MM.1S (cell line): Measurements from ENCODE around the gene DDX5.

Experiments used
- DNase-seq: peaks from one replicate; pipeline ENCODE4 v3.0.0-alpha.2; 2015
- H2AFZ ChIP-seq: fragments of 300-600 bp; sonication (generic); 2 replicates; pipeline ENCODE4 v1.6.0; 2016; ENCODE audit warnings: antibody characterized with exemption, low read length
- H3F3A ChIP-seq: fragments of 300-600 bp; sonication (generic); 2 replicates; pipeline ENCODE4 v1.6.1; 2016; ENCODE audit warnings: mild to moderate bottlenecking, antibody characterized with exemption, low read length, moderate library complexity, mixed read lengths; ENCODE audit not compliant: insufficient read depth
- H3K27ac ChIP-seq: fragments of 300-600 bp; sonication (generic); 2 replicates; pipeline ENCODE4 v1.5.1; 2016; ENCODE audit warnings: mild to moderate bottlenecking, low read length
- H3K27me3 ChIP-seq: fragments of 300-600 bp; sonication (generic); replicated peaks from 2 replicates; pipeline ENCODE4 v1.6.0; 2016; ENCODE audit warnings: low read length; ENCODE audit not compliant: insufficient read depth
- H3K36me3 ChIP-seq: fragments of 300-600 bp; sonication (generic); replicated peaks from 2 replicates; pipeline ENCODE4 v1.6.1; 2016; ENCODE audit warnings: mild to moderate bottlenecking, low read length, mixed read lengths; ENCODE audit not compliant: insufficient read depth
- H3K4me1 ChIP-seq: fragments of 300-600 bp; sonication (generic); 2 replicates; pipeline ENCODE4 v1.6.1; 2016; ENCODE audit warnings: low read length, mixed read lengths
- H3K4me2 ChIP-seq: fragments of 300-600 bp; sonication (generic); 2 replicates; pipeline ENCODE4 v1.6.0; 2016; ENCODE audit warnings: low read depth, low read length
- H3K4me3 ChIP-seq: fragments of 300-600 bp; sonication (generic); 2 replicates; pipeline ENCODE4 v1.5.1; 2016; ENCODE audit warnings: low read length, mixed read lengths
- H3K79me2 ChIP-seq: fragments of 300-600 bp; sonication (generic); 2 replicates; pipeline ENCODE4 v1.6.1; 2016; ENCODE audit warnings: mixed run types, low read length, mixed read lengths
- H3K9ac ChIP-seq: fragments of 300-600 bp; sonication (generic); 2 replicates; pipeline ENCODE4 v1.6.1; 2016; ENCODE audit warnings: low read length, mixed read lengths
- H3K9me2 ChIP-seq: fragments of 300-600 bp; sonication (generic); replicated peaks from 2 replicates; pipeline ENCODE4 v1.6.1; 2016; ENCODE audit warnings: mild to moderate bottlenecking, low read length, mixed read lengths; ENCODE audit not compliant: insufficient read depth
- H3K9me3 ChIP-seq: fragments of 300-600 bp; sonication (generic); replicated peaks from 2 replicates; pipeline ENCODE4 v1.6.1; 2016; ENCODE audit warnings: mild to moderate bottlenecking, low read length, mixed read lengths; ENCODE audit not compliant: insufficient read depth
- H4K20me1 ChIP-seq: fragments of 300-600 bp; sonication (generic); 2 replicates; pipeline ENCODE4 v1.6.1; 2016; ENCODE audit warnings: mild to moderate bottlenecking, low read length, moderate library complexity, mixed read lengths; ENCODE audit not compliant: insufficient read depth
- CTCF ChIP-seq: fragments of 300-600 bp; sonication (generic); IDR thresholded peaks from 2 replicates; pipeline ENCODE4 v1.5.1; 2016; ENCODE audit warnings: antibody characterized with exemption, low read length, mixed read lengths
- EZH2 ChIP-seq: fragments of 300-600 bp; sonication (generic); optimal IDR thresholded peaks from 2 replicates; pipeline ENCODE3; 2017; ENCODE audit warnings: low read depth, mild to moderate bottlenecking, antibody characterized with exemption, low read length, mixed read lengths
- EZH2phosphoT487 ChIP-seq: fragments of 300-600 bp; sonication (generic); IDR thresholded peaks from 2 replicates; pipeline ENCODE4 v1.6.1; 2018; ENCODE audit warnings: antibody characterized with exemption, low read length

DDX5 gene

GRCh38 chr17:64504769-64505339, 1.2 kb downstream of the DDX5 start:
- Histone ChIP-seq H3F3A (peaks cover 55% of the 10 kb centered on the region), H3K4me1 (peaks cover 41% of the 10 kb centered on the region)

GRCh38 chr17:64503821-64504768, 2.0 kb downstream of the DDX5 start:
- Histone ChIP-seq H3K4me3 (peak overlapping the region; percentile 98), H3K27ac (no peak overlapping the region), H3K27me3 (no peaks in the 10 kb centered on the region), H3K4me2 (peak overlapping the region; percentile 88), H3K36me3 (peaks cover 45% of the 10 kb centered on the region), H3K4me1 (peaks cover 43% of the 10 kb centered on the region), H3F3A (peaks cover 62% of the 10 kb centered on the region), H3K9ac (peak overlapping the region; percentile 99; the same call in 1 of the 2 replicates), H3K9me3 (no peaks in the 10 kb centered on the region), H3K9me2 (no peaks in the 10 kb centered on the region), H4K20me1 (peaks cover 48% of the 10 kb centered on the region), H2AFZ (no peak overlapping the region), H3K79me2 (peaks cover 88% of the 10 kb centered on the region)
- TF ChIP-seq CTCF (no peak), EZH2phosphoT487 (no peak), EZH2 (no peak)
- no peak for DNase-seq

More at GRCh38 chr17:64504769-64505339, 1.2 kb downstream of the DDX5 start:
- H3K4me3 ChIP-seq = peak overlapping the region; percentile 98
- H3K79me2 ChIP-seq = peaks cover 90% of the 10 kb centered on the region
- H2AFZ ChIP-seq = no peak overlapping the region
- H3K9ac ChIP-seq = peak overlapping the region; percentile 99; the same call in 1 of the 2 replicates
- no peaks in the 10 kb centered on the region for H3K27me3 ChIP-seq
- no peak for DNase-seq
- no peak overlapping the region for H3K27ac ChIP-seq
- TF ChIP-seq CTCF (no peak), EZH2phosphoT487 (no peak), EZH2 (no peak)
- H3K9me2 ChIP-seq = no peaks in the 10 kb centered on the region
- H4K20me1 ChIP-seq = peaks cover 44% of the 10 kb centered on the region
- H3K9me3 ChIP-seq = no peaks in the 10 kb centered on the region
- H3K36me3 ChIP-seq = peaks cover 45% of the 10 kb centered on the region
- peak overlapping the region; percentile 88 for H3K4me2 ChIP-seq

- H3K27me3 ChIP-seq = no peaks in the 10 kb centered on the region
- H3K9ac ChIP-seq = no peak overlapping the region
- peaks cover 70% of the 10 kb centered on the region for H3F3A ChIP-seq
- H4K20me1 ChIP-seq = peaks cover 48% of the 10 kb centered on the region
- no peak for TF ChIP-seq EZH2phosphoT487
- no peak for TF ChIP-seq EZH2
- TF ChIP-seq CTCF = no peak
- peaks cover 82% of the 10 kb centered on the region for H3K79me2 ChIP-seq
- H3K36me3 ChIP-seq = peaks cover 45% of the 10 kb centered on the region
- no peak for DNase-seq
- H3K9me2 ChIP-seq = no peaks in the 10 kb centered on the region
- H3K4me1 ChIP-seq = peaks cover 47% of the 10 kb centered on the region
- no peak overlapping the region for H3K4me3 ChIP-seq
- H3K27ac ChIP-seq = no peak overlapping the region
- H3K9me3 ChIP-seq = no peaks in the 10 kb centered on the region
- H3K4me2 ChIP-seq = no peak overlapping the region
- H2AFZ ChIP-seq = no peak overlapping the region
These were observed 2.7 kb downstream of the DDX5 start for GRCh38 chr17:64503341-64503740.
